KMS-11 (cell line): Measurements from ENCODE around the gene ZIC5.

Experiments
- H2AFZ ChIP-seq: fragments of 200-600 bp; sonication (generic); 2 replicates; pipeline ENCODE4 v1.6.1; 2016; ENCODE audit warnings: antibody characterized with exemption, mixed run types, low read depth
- H3K27ac ChIP-seq: fragments of 200-600 bp; sonication (generic); 2 replicates; pipeline ENCODE4 v1.6.1; 2016; ENCODE audit warnings: mild to moderate bottlenecking, mixed run types
- H3K27me3 ChIP-seq: fragments of 200-600 bp; sonication (generic); 2 replicates; pipeline ENCODE4 v1.6.1; 2017; ENCODE audit warnings: mild to moderate bottlenecking, low read depth, mixed run types, moderate library complexity; ENCODE audit not compliant: insufficient read depth
- H3K36me3 ChIP-seq: fragments of 200-600 bp; sonication (generic); 2 replicates; pipeline ENCODE4 v1.6.1; 2017; ENCODE audit warnings: mild to moderate bottlenecking, mixed run types; ENCODE audit not compliant: insufficient read depth
- H3K4me1 ChIP-seq: fragments of 200-600 bp; sonication (generic); 2 replicates; pipeline ENCODE4 v1.6.1; 2016; ENCODE audit warnings: mild to moderate bottlenecking, low read depth, mixed run types; ENCODE audit not compliant: poor library complexity, severe bottlenecking
- H3K4me2 ChIP-seq: fragments of 200-600 bp; sonication (generic); 2 replicates; pipeline ENCODE4 v1.7.0; 2016; ENCODE audit warnings: mild to moderate bottlenecking, mixed run types
- H3K4me3 ChIP-seq: fragments of 200-600 bp; sonication (generic); IDR thresholded peaks from 2 replicates; pipeline ENCODE4 v1.6.1; 2017; ENCODE audit warnings: low read depth, low read length, mixed read lengths; ENCODE audit not compliant: insufficient read depth
- H3K79me2 ChIP-seq: fragments of 200-600 bp; sonication (generic); 2 replicates; pipeline ENCODE4 v1.6.1; 2016; ENCODE audit warnings: low read depth, mixed run types; ENCODE audit not compliant: insufficient read depth
- H3K9ac ChIP-seq: fragments of 200-600 bp; sonication (generic); 2 replicates; pipeline ENCODE4 v1.6.1; 2016; ENCODE audit warnings: mild to moderate bottlenecking, mixed run types
- H4K20me1 ChIP-seq: fragments of 200-600 bp; sonication (generic); 2 replicates; pipeline ENCODE4 v1.6.1; 2016; ENCODE audit warnings: mild to moderate bottlenecking, mixed run types; ENCODE audit not compliant: insufficient read depth
- CTCF ChIP-seq: fragments of 200-600 bp; sonication (generic); conservative IDR thresholded peaks from 2 replicates; pipeline ENCODE4 v1.6.1; 2017; ENCODE audit warnings: low read depth, mild to moderate bottlenecking, antibody characterized with exemption, low read length, moderate library complexity, mixed read lengths

ZIC5 gene

GRCh38 chr13:99923877-99924582, 47.5 kb downstream of the ZIC5 start:
- Histone ChIP-seq H3K4me2 (no peak overlapping the region), H4K20me1 (no peaks in the 10 kb centered on the region), H3K27me3 (no peaks in the 10 kb centered on the region), H3K9ac (no peak overlapping the region), H2AFZ (no peak overlapping the region), H3K4me3 (no peak overlapping the region), H3K79me2 (no peaks in the 10 kb centered on the region), H3K36me3 (no peaks in the 10 kb centered on the region), H3K27ac (no peak overlapping the region), H3K4me1 (no peaks in the 10 kb centered on the region)
- TF ChIP-seq CTCF, result no peak

- H3K4me1 ChIP-seq, result no peaks in the 10 kb centered on the region
- H4K20me1 ChIP-seq, result no peaks in the 10 kb centered on the region
- H3K27ac ChIP-seq, result no peak overlapping the region
- no peaks in the 10 kb centered on the region for H3K36me3 ChIP-seq
- H3K27me3 ChIP-seq, result no peaks in the 10 kb centered on the region
- no peak overlapping the region for H3K4me3 ChIP-seq
- H3K4me2 ChIP-seq, result no peak overlapping the region
- H3K9ac ChIP-seq, result no peak overlapping the region
- no peak overlapping the region for H2AFZ ChIP-seq
- no peaks in the 10 kb centered on the region for H3K79me2 ChIP-seq
- no peak for TF ChIP-seq CTCF
Measured at GRCh38 chr13:99922631-99923404, 48.7 kb downstream of the ZIC5 start.

- Histone ChIP-seq H3K27ac (no peak overlapping the region), H3K4me1 (no peaks in the 10 kb centered on the region), H3K4me3 (no peak overlapping the region), H3K79me2 (no peaks in the 10 kb centered on the region), H4K20me1 (no peaks in the 10 kb centered on the region), H3K36me3 (no peaks in the 10 kb centered on the region), H3K4me2 (no peak overlapping the region), H3K9ac (no peak overlapping the region), H2AFZ (no peak overlapping the region), H3K27me3 (no peaks in the 10 kb centered on the region)
- no peak for TF ChIP-seq CTCF
Measured at GRCh38 chr13:99919132-99919531, 52.4 kb downstream of the ZIC5 start.

- no peaks in the 10 kb centered on the region for H3K36me3 ChIP-seq
- H3K27me3 ChIP-seq, result no peaks in the 10 kb centered on the region
- H3K27ac ChIP-seq, result no peak overlapping the region
- no peaks in the 10 kb centered on the region for H3K4me1 ChIP-seq
- H3K4me2 ChIP-seq, result no peak overlapping the region
- no peak overlapping the region for H3K4me3 ChIP-seq
- no peak overlapping the region for H3K9ac ChIP-seq
- H2AFZ ChIP-seq, result no peak overlapping the region
- TF ChIP-seq CTCF, result peak; percentile 79
- no peaks in the 10 kb centered on the region for H4K20me1 ChIP-seq
- H3K79me2 ChIP-seq, result no peaks in the 10 kb centered on the region
Measured at GRCh38 chr13:99916366-99917103, 55.0 kb downstream of the ZIC5 start.
